Spleen (tissue), 7 donors: ENCODE data around the gene ITGAE.

Experiments
- CTCF ChIP-seq, 11 experiments: fragments of 200-600 bp in 7 of 11; fragments of 450-650 bp in 4 of 11; sonication (generic) in 4 of 11; IDR thresholded peaks in 8 of 11; conservative IDR thresholded peaks in 3 of 11; 1 replicate in 7 of 11; 2 replicates in 4 of 11; pipeline versions ENCODE4 v1.4.0 to v1.8.0; 2016 to 2021; ENCODE audit warnings: antibody characterized with exemption in 11 of 11, inconsistent platforms in 4 of 11, mild to moderate bottlenecking in 1 of 11
- POLR2A ChIP-seq, 3 donors: fragments of 450-650 bp; IDR thresholded peaks; one replicate each; pipeline ENCODE4 v1.5.1; 2017; ENCODE audit warnings: antibody characterized with exemption in 3 of 3, mild to moderate bottlenecking in 1 of 3
- POLR2AphosphoS5 ChIP-seq, 3 donors: sonication (generic); formaldehyde crosslinking; IDR thresholded peaks; one replicate each; pipeline ENCODE4 v1.5.1; 2017; ENCODE audit warnings: antibody characterized with exemption in 3 of 3
- donor health status: DM: no; HTN: no; CAD: no; lungs with moderate emphysema.
- donor health status: DM: no; HTN: no; CAD: no.
- donor health status: DM: no; HTN: no; CAD: no.

DNA sequence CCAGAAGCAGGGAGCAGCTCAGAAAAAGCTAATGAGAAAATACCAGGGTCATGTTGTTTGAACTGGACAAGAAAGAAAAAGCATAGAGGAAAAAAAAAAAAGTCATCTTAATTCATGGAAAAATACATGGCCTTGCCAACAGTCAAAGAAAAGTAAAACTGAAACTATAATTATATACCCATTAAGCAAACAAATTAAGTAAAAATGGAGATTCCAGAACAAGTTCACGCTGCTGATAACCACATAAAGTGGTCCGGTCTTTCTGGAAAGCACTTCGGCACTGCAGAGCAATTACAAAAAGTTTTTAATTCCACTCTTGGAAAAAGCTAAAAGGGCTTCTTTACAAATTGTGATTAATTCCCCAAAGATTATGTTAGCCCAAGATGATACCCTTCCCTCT, 92.6 kb downstream of the ITGAE start:
- TF ChIP-seq POLR2A (IDR thresholded peaks at IDR 0.05) = no peak
- no peak for TF ChIP-seq CTCF (IDR thresholded peaks at IDR 0.05 in 8 of 11, conservative IDR thresholded peaks at IDR 0.05 in 3 of 11)
- TF ChIP-seq POLR2AphosphoS5 (IDR thresholded peaks at IDR 0.05) = no peak
